Eye (tissue), 1 donor: Measurements from ENCODE around the gene TLE5.
"Not testable (repeated sequence)": the region's sequence is repeated elsewhere in the genome, so short reads cannot be mapped to it uniquely, and the experiment has no call there.

Experiments
- DNase-seq: peaks from one replicate; pipeline ENCODE4 v3.0.0-alpha.2; 2015

TLE5 gene

GRCh38 chr19:3041761-3042620, 20.3 kb downstream of the TLE5 start:
- peak; percentile 84 for DNase-seq

GRCh38 chr19:3041327-3041726, 21.0 kb downstream of the TLE5 start:
- peak; percentile 52 for DNase-seq

GRCh38 chr19:3039641-3040077, 22.6 kb downstream of the TLE5 start:
- DNase-seq, result no peak

- no peak for DNase-seq
These were observed 23.2 kb downstream of the TLE5 start for GRCh38 chr19:3039125-3039524.

- no peak for DNase-seq
These were observed 24.1 kb downstream of the TLE5 start for GRCh38 chr19:3038214-3038613.

- DNase-seq, result not testable (repeated sequence)
These were observed 25.2 kb downstream of the TLE5 start for GRCh38 chr19:3036977-3037544.

GRCh38 chr19:3036119-3036976, 25.9 kb downstream of the TLE5 start:
- peak; percentile 99 for DNase-seq

- DNase-seq, result peak; percentile 100
These were observed 26.7 kb downstream of the TLE5 start for GRCh38 chr19:3035542-3036118.

GRCh38 chr19:3034656-3035541, 27.4 kb downstream of the TLE5 start:
- peak; percentile 73 for DNase-seq

GRCh38 chr19:3034406-3034655, 28.0 kb downstream of the TLE5 start:
- DNase-seq, result no peak

GRCh38 chr19:3033595-3034405, 28.5 kb downstream of the TLE5 start:
- DNase-seq, result no peak

- DNase-seq, result no peak
These were observed 30.8 kb downstream of the TLE5 start for GRCh38 chr19:3031607-3031867.

GRCh38 chr19:3029065-3029923, 33.0 kb downstream of the TLE5 start, which contains the start of gene TLE2:
Gene TLE2, minus strand, starts transcription at chr19:3029280. Its CDS starts 376 bp downstream, at chr19:3028904.
- DNase-seq, result no peak

GRCh38 chr19:3028305-3029064, 33.8 kb downstream of the TLE5 start:
- no peak for DNase-seq

GRCh38 chr19:3027981-3028304, 34.4 kb downstream of the TLE5 start:
- no peak for DNase-seq

- no peak for DNase-seq
These were observed 35.0 kb downstream of the TLE5 start for GRCh38 chr19:3027292-3027691.

- DNase-seq, result no peak
These were observed 35.5 kb downstream of the TLE5 start for GRCh38 chr19:3026768-3027167.

GRCh38 chr19:3025549-3025886, 36.8 kb downstream of the TLE5 start:
- no peak for DNase-seq

- peak; percentile 51 for DNase-seq
These were observed 37.3 kb downstream of the TLE5 start for GRCh38 chr19:3024870-3025548.

GRCh38 chr19:3024509-3024869, 37.8 kb downstream of the TLE5 start:
- no peak for DNase-seq
